GM23338 (cell line): ENCODE results near the gene CDON. TPM values are rescaled to one million over a fixed set of nuclear protein-coding genes. Genes with fewer than 3 reads are reported as not detected.

Source experiments
- ATAC-seq: fragments of 200-7000 bp; cut with Tn5 transposase; 3 replicates; pipeline ENCODE4 v1.9.1; 2020
- DNase-seq: peaks from one replicate; pipeline ENCODE4 v3.0.0-alpha.2; 2015; ENCODE audit warnings: low spot score
- H2AFZ ChIP-seq: fragments of 200-600 bp; sonication (generic); 2 replicates; pipeline ENCODE4 v1.8.0; 2016; ENCODE audit warnings: antibody characterized with exemption, mild to moderate bottlenecking, moderate library complexity
- H3F3A ChIP-seq: fragments of 200-600 bp; sonication (generic); replicated peaks from 2 replicates; pipeline ENCODE4 v1.8.0; 2017; ENCODE audit warnings: antibody characterized with exemption, mixed run types, low read depth
- H3K27ac ChIP-seq: fragments of 200-600 bp; sonication (generic); 2 replicates; pipeline ENCODE4 v1.6.1; 2016; ENCODE audit warnings: low read depth
- H3K27me3 ChIP-seq: fragments of 200-600 bp; sonication (generic); 2 replicates; pipeline ENCODE4 v1.8.0; 2016; ENCODE audit warnings: mild to moderate bottlenecking, mixed run types, moderate library complexity; ENCODE audit not compliant: insufficient read depth
- H3K36me3 ChIP-seq: fragments of 200-600 bp; sonication (generic); 2 replicates; pipeline ENCODE4 v1.8.0; 2016; ENCODE audit warnings: mild to moderate bottlenecking; ENCODE audit not compliant: insufficient read depth
- H3K4me1 ChIP-seq: fragments of 200-600 bp; sonication (generic); 2 replicates; pipeline ENCODE4 v1.8.0; 2016; ENCODE audit warnings: mild to moderate bottlenecking, moderate library complexity; ENCODE audit not compliant: insufficient read depth
- H3K4me2 ChIP-seq: fragments of 200-600 bp; sonication (generic); 2 replicates; pipeline ENCODE4 v1.7.1; 2017; ENCODE audit warnings: mixed run types
- H3K4me3 ChIP-seq: fragments of 200-600 bp; sonication (generic); 2 replicates; pipeline ENCODE4 v1.6.1; 2016; ENCODE audit warnings: mixed run types
- H3K79me2 ChIP-seq: fragments of 200-600 bp; sonication (generic); replicated peaks from 2 replicates; pipeline ENCODE4 v1.8.0; 2017; ENCODE audit warnings: mild to moderate bottlenecking; ENCODE audit not compliant: insufficient read depth
- H3K9me2 ChIP-seq: fragments of 200-600 bp; sonication (generic); 2 replicates; pipeline ENCODE4 v1.8.0; 2017; ENCODE audit not compliant: insufficient read depth
- H4K20me1 ChIP-seq: fragments of 200-600 bp; sonication (generic); replicated peaks from 2 replicates; pipeline ENCODE4 v1.8.0; 2017; ENCODE audit warnings: mild to moderate bottlenecking; ENCODE audit not compliant: insufficient read depth
- H3K27ac Mint-ChIP-seq: 2 replicates; pipeline ENCODE4 v1.8.0; 2020; ENCODE audit warnings: inconsistent platforms, mild to moderate bottlenecking, moderate library complexity, mixed read lengths
- H3K27me3 Mint-ChIP-seq: 3 replicates; pipeline ENCODE4 v1.8.0; 2022; ENCODE audit warnings: low read depth, mild to moderate bottlenecking, moderate library complexity, mixed read lengths, inconsistent platforms; ENCODE audit not compliant: insufficient read depth, poor library complexity
- H3K36me3 Mint-ChIP-seq: 3 replicates; pipeline ENCODE4 v1.8.0; 2021; ENCODE audit warnings: low read depth, mild to moderate bottlenecking, inconsistent platforms, moderate library complexity, mixed read lengths
- H3K4me1 Mint-ChIP-seq: 3 replicates; pipeline ENCODE4 v1.8.0; 2020; ENCODE audit warnings: mild to moderate bottlenecking, inconsistent platforms, mixed read lengths
- H3K4me3 Mint-ChIP-seq: 3 replicates; pipeline ENCODE4 v1.8.0; 2021; ENCODE audit warnings: moderate library complexity, mild to moderate bottlenecking, inconsistent platforms, mixed read lengths
- H3K9me3 Mint-ChIP-seq: 3 replicates; pipeline ENCODE4 v1.8.0; 2020; ENCODE audit warnings: moderate library complexity, mild to moderate bottlenecking, inconsistent platforms, mixed read lengths
- CREB1 ChIP-seq: fragments of 250-450 bp; sonication (Bioruptor Pico); IDR thresholded peaks from 2 replicates; pipeline ENCODE4 v1.5.0; 2020; ENCODE audit warnings: low read depth, mild to moderate bottlenecking, moderate library complexity
- CTCF ChIP-seq, 2 experiments: fragments of 200-600 bp in 1 of 2; sonication (generic) in 1 of 2; conservative IDR thresholded peaks; 2 replicates each; pipeline versions ENCODE4 v1.5.1 to v1.6.1; 2016 to 2017; ENCODE audit warnings: antibody characterized with exemption in 2 of 2, low read depth in 2 of 2, mild to moderate bottlenecking in 2 of 2, moderate library complexity in 1 of 2
- EZH2 ChIP-seq: fragments of 200-600 bp; sonication (generic); IDR thresholded peaks from one replicate; pipeline ENCODE4 v1.8.0; 2017; ENCODE audit warnings: antibody characterized with exemption, mild to moderate bottlenecking, low read depth; ENCODE audit not compliant: unreplicated experiment
- EZH2phosphoT487 ChIP-seq: fragments of 200-600 bp; sonication (generic); IDR thresholded peaks from one replicate; pipeline ENCODE4 v1.8.1; 2018; ENCODE audit warnings: antibody characterized with exemption; ENCODE audit not compliant: unreplicated experiment
- JUNB ChIP-seq: IDR thresholded peaks from one replicate; pipeline ENCODE4 v1.6.1; 2016; ENCODE audit warnings: antibody characterized with exemption; ENCODE audit not compliant: unreplicated experiment
- POLR2AphosphoS5 ChIP-seq: IDR thresholded peaks from 2 replicates; pipeline ENCODE4 v1.6.1; 2016; ENCODE audit warnings: antibody characterized with exemption, low read depth
- STAT1 ChIP-seq: IDR thresholded peaks from one replicate; pipeline ENCODE4 v1.6.1; 2016; ENCODE audit warnings: antibody characterized with exemption; ENCODE audit not compliant: unreplicated experiment
- ZNF114 ChIP-seq: fragments of 250-450 bp; sonication (Bioruptor Pico); IDR thresholded peaks from 2 replicates; pipeline ENCODE4 v1.5.0; 2020; ENCODE audit warnings: mild to moderate bottlenecking, moderate library complexity
- ZNF331 ChIP-seq: fragments of 250-450 bp; sonication (Bioruptor Pico); IDR thresholded peaks from 2 replicates; pipeline ENCODE4 v1.5.0; 2020; ENCODE audit warnings: low read depth, mild to moderate bottlenecking, moderate library complexity
- ZNF462 ChIP-seq: fragments of 250-450 bp; sonication (Bioruptor Pico); IDR thresholded peaks from 2 replicates; pipeline ENCODE4 v1.5.0; 2020; ENCODE audit warnings: mild to moderate bottlenecking, moderate library complexity
- polyA plus RNA-seq: library from polyadenylated mRNA; unstranded; fragments of >200 nt; fragmentation: Nextera tagmentation; extraction: Ambion mirVana; gene quantifications from 2 replicates; pipeline ENCODE4 v1.2.1, GENCODE V29; 2016
- total RNA-seq: library from RNA; depleted of rRNA; stranded (reverse); fragments of >200 nt; shearing (Covaris generic); gene quantifications from 2 replicates; pipeline ENCODE4 v1.2.3, GENCODE V29; 2014
- TF ChIP-seq, protein P1 (sequence below): IDR thresholded peaks from one replicate; pipeline ENCODE4 v1.6.1; 2018; ENCODE audit warnings: antibody characterized with exemption; ENCODE audit not compliant: unreplicated experiment

CDON gene
- total and polyA plus RNA-seq, 2 experiments from 2014 or later = 4.1 to 35.5 TPM

GRCh38 chr11:125975634-125976033 lies 87.0 kb downstream of the CDON start (continued):
- TF ChIP-seq ZNF462 (CRISPR knock-in tag) (no peak), CTCF (conservative IDR thresholded peaks at IDR 0.05; ENCODE audit: low read depth in 2 of 2) (no peak), JUNB (no peak), ZNF331 (no peak), STAT1 (no peak)

DNA sequence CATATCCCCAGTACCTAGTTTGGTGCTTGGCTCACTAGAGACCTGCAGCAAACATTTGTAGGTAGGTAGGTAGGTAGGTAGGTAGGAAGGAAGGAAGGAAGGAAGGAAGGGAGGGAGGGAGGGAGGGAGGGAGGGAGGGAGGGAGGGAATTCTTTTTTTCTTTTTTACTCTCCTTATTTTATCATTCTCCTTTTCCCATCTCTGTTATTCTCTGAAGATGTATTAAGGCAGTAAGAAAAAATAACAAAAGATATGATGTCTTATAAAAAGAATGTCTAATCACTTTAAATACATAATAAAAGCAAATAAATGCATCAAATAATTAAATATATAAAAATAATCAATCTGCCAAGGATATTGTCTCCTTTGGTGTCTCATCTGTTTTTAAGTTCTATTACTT lies 88.4 kb downstream of the CDON start:
- no peaks in the 10 kb centered on the region for H3K79me2 ChIP-seq
- no peak for TF ChIP-seq EZH2phosphoT487
- no peak for TF ChIP-seq POLR2AphosphoS5
- TF ChIP-seq CREB1 (CRISPR knock-in tag) = no peak
- no peak for TF ChIP-seq EZH2
- TF ChIP-seq ZNF114 (CRISPR knock-in tag) = no peak
- TF ChIP-seq CTCF (conservative IDR thresholded peaks at IDR 0.05; ENCODE audit: low read depth in 2 of 2) = no peak
- TF ChIP-seq JUNB = no peak
- TF ChIP-seq, protein P1, sequence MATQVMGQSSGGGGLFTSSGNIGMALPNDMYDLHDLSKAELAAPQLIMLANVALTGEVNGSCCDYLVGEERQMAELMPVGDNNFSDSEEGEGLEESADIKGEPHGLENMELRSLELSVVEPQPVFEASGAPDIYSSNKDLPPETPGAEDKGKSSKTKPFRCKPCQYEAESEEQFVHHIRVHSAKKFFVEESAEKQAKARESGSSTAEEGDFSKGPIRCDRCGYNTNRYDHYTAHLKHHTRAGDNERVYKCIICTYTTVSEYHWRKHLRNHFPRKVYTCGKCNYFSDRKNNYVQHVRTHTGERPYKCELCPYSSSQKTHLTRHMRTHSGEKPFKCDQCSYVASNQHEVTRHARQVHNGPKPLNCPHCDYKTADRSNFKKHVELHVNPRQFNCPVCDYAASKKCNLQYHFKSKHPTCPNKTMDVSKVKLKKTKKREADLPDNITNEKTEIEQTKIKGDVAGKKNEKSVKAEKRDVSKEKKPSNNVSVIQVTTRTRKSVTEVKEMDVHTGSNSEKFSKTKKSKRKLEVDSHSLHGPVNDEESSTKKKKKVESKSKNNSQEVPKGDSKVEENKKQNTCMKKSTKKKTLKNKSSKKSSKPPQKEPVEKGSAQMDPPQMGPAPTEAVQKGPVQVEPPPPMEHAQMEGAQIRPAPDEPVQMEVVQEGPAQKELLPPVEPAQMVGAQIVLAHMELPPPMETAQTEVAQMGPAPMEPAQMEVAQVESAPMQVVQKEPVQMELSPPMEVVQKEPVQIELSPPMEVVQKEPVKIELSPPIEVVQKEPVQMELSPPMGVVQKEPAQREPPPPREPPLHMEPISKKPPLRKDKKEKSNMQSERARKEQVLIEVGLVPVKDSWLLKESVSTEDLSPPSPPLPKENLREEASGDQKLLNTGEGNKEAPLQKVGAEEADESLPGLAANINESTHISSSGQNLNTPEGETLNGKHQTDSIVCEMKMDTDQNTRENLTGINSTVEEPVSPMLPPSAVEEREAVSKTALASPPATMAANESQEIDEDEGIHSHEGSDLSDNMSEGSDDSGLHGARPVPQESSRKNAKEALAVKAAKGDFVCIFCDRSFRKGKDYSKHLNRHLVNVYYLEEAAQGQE = no peak
- no peaks in the 10 kb centered on the region for H3K4me1 ChIP-seq
- DNase-seq = no peak
- no peaks in the 10 kb centered on the region; the same call in 2 of the 3 replicates for H3K36me3 Mint-ChIP-seq
- H3K4me3 ChIP-seq = no peak overlapping the region
- H3K27me3 ChIP-seq = no peaks in the 10 kb centered on the region
- H3K9me2 ChIP-seq = no peaks in the 10 kb centered on the region
- no peaks in the 10 kb centered on the region for H3K36me3 ChIP-seq
- H3K27ac Mint-ChIP-seq = no peak overlapping the region
- H3K9me3 Mint-ChIP-seq = no peaks in the 10 kb centered on the region
- no peaks in the 10 kb centered on the region for H3K27me3 Mint-ChIP-seq
- H3K27ac ChIP-seq = no peak overlapping the region
- no peak for ATAC-seq
- no peaks in the 10 kb centered on the region for H4K20me1 ChIP-seq
- H3K4me1 Mint-ChIP-seq = peaks cover 7% of the 10 kb centered on the region; the same call in 2 of the 3 replicates
- no peaks in the 10 kb centered on the region for H3F3A ChIP-seq
- no peak overlapping the region for H3K4me2 ChIP-seq
- no peak overlapping the region for H2AFZ ChIP-seq
- H3K4me3 Mint-ChIP-seq = no peak overlapping the region
